Posterior vena cava (tissue), 2 donors: ENCODE measurements around the gene FASLG. TPM values are rescaled to one million over a fixed set of nuclear protein-coding genes. Genes with fewer than 3 reads are reported as not detected.
"Not testable (repeated sequence)": the region's sequence is repeated elsewhere in the genome, so short reads cannot be mapped to it uniquely, and the experiment has no call there.

Source experiments
- DNase-seq: peaks from one replicate; pipeline ENCODE4 v3.0.0-alpha.2; 2020; ENCODE audit warnings: low spot score
- intact Hi-C, 2 donors: fragments of 100-400 bp; cut with DNase I; formaldehyde crosslinking; loops; one replicate each; pipeline versions ENCODE4 v1.14.1 to v1.14.2; 2022 to 2023
- long read RNA-seq, 2 donors: library from polyadenylated mRNA; unstranded; transcript quantifications; one replicate each; pipeline ENCODE4 v2.0.0, GENCODE V29; 2020 to 2021
- total RNA-seq, 2 donors: library from RNA; stranded (reverse); fragmentation: NEBNext Ultra II Directional; extraction: Animal tissue kit (Norgen Biotek cat#: 25700); gene quantifications; one replicate each; pipeline ENCODE4 v1.2.1, GENCODE V29; 2021
- donor health status: DM: yes; HTN: yes; CAD: no.
- donor health status: DM: yes; HTN: yes; CAD: no.

Gene FASLG
- under 1 TPM in 1 of 2 donors, not detected in 1; 0.28 TPM for total RNA-seq
- long read RNA-seq, donor 1 = 0 reads
- long read RNA-seq, donor 2 = 0 reads

- intact Hi-C loops = no loop called here
- DNase-seq = no peak
These were observed at the start of gene FASLG for GRCh38 chr1:172658871-172659453. Gene FASLG (plus strand): TSS chr1:172659103. CDS start chr1:172659202, 99 bp downstream.

- intact Hi-C loops = no loop called here
- no peak for DNase-seq
These were observed 49.4 kb upstream of the FASLG start for GRCh38 chr1:172609528-172609927.

- intact Hi-C loops = no loop called here
- no peak for DNase-seq
These were observed 46.4 kb upstream of the FASLG start for GRCh38 chr1:172612478-172612877.

- intact Hi-C loops = no loop called here
- DNase-seq = no peak
These were observed 45.6 kb upstream of the FASLG start for GRCh38 chr1:172613294-172613693.

GRCh38 chr1:172616195-172616594 is 42.7 kb upstream of the FASLG start:
- DNase-seq = no peak
- intact Hi-C loops = no loop called here

GRCh38 chr1:172616636-172617035 is 42.3 kb upstream of the FASLG start:
- intact Hi-C loops = no loop called here

GRCh38 chr1:172620603-172621002 is 38.3 kb upstream of the FASLG start:
- intact Hi-C loops, DNase-seq: not testable (repeated sequence)

More at GRCh38 chr1:172616636-172617035, 42.3 kb upstream of the FASLG start:
- DNase-seq = no peak

- intact Hi-C loops = no loop called here
These were observed 36.4 kb upstream of the FASLG start for GRCh38 chr1:172622541-172622940.

GRCh38 chr1:172623748-172624147 is 35.2 kb upstream of the FASLG start:
- intact Hi-C loops = no loop called here
- no peak for DNase-seq

More at GRCh38 chr1:172622541-172622940, 36.4 kb upstream of the FASLG start:
- DNase-seq = no peak

GRCh38 chr1:172626845-172627244 is 32.1 kb upstream of the FASLG start:
- intact Hi-C loops = no loop called here

GRCh38 chr1:172627702-172628101 is 31.2 kb upstream of the FASLG start:
- DNase-seq = no peak
- intact Hi-C loops = no loop called here

More at GRCh38 chr1:172626845-172627244, 32.1 kb upstream of the FASLG start:
- no peak for DNase-seq

GRCh38 chr1:172628401-172628800 is 30.5 kb upstream of the FASLG start:
- DNase-seq = no peak
- intact Hi-C loops = no loop called here

- no peak for DNase-seq
- intact Hi-C loops = no loop called here
These were observed 29.7 kb upstream of the FASLG start for GRCh38 chr1:172629170-172629569.

- intact Hi-C loops = no loop called here
- DNase-seq = no peak
These were observed 29.3 kb upstream of the FASLG start for GRCh38 chr1:172629638-172630037.

- intact Hi-C loops = no loop called here
- DNase-seq = no peak
These were observed 28.7 kb upstream of the FASLG start for GRCh38 chr1:172630056-172630818.

GRCh38 chr1:172630868-172631267 is 28.0 kb upstream of the FASLG start:
- no peak for DNase-seq
- intact Hi-C loops = no loop called here

- DNase-seq = no peak
- intact Hi-C loops = no loop called here
These were observed 21.4 kb upstream of the FASLG start for GRCh38 chr1:172637522-172637921.

- DNase-seq = no peak
- intact Hi-C loops = no loop called here
These were observed 20.7 kb upstream of the FASLG start for GRCh38 chr1:172638249-172638648.

- intact Hi-C loops = no loop called here
These were observed 19.7 kb upstream of the FASLG start for GRCh38 chr1:172638885-172639831.

GRCh38 chr1:172640111-172640510 is 18.8 kb upstream of the FASLG start:
- intact Hi-C loops = no loop called here
- DNase-seq = no peak

More at GRCh38 chr1:172638885-172639831, 19.7 kb upstream of the FASLG start:
- DNase-seq = no peak
